Endothelial cell of umbilical vein (primary cell): Measurements from ENCODE around the gene ZMYND11. TPM values are rescaled to one million over a fixed set of nuclear protein-coding genes. Genes with fewer than 3 reads are reported as not detected.

ENCODE experiments used
- BruUV-seq: library from RNA; stranded (reverse); fragments of 400-500 nt; replicated peaks from 2 replicates; lab custom pipeline; 2021; lab: Mats Ljungman, UMichigan
- CTCF ChIA-PET: fragments of 300-600, 350-600 bp; sonication (Branson Sonifier 250); formaldehyde crosslinking; loops from one replicate; lab custom pipeline; 2021; ENCODE audit warnings: antibody characterized with exemption, inconsistent platforms; lab: Charles Lee
- POLR2A ChIA-PET: fragments of 300-600, 350-600 bp; sonication (Branson Sonifier 250); formaldehyde crosslinking; loops from one replicate; lab custom pipeline; 2021; ENCODE audit warnings: antibody characterized with exemption, inconsistent platforms; lab: Charles Lee
- DNase-seq: peaks from one replicate; pipeline ENCODE4 v3.0.0-alpha.2; 2011; ENCODE audit warnings: low read depth, low spot score
- FAIRE-seq: peaks from 2 replicates; lab custom pipeline; 2011; peaks lifted over from hg19 to GRCh38; lab: Jason Lieb, UNC
- H2AFZ ChIP-seq: 2 replicates; pipeline ENCODE4 v1.6.0; 2012; ENCODE audit warnings: low read depth, low read length, control low read depth, inconsistent platforms
- H3K27ac ChIP-seq: 2 replicates; pipeline ENCODE4 v1.5.1; 2011; ENCODE audit warnings: low read depth, mild to moderate bottlenecking, control low read depth, low read length, moderate library complexity; ENCODE audit not compliant: insufficient read depth
- H3K27me3 ChIP-seq, 2 experiments: 2 replicates each; pipeline versions ENCODE4 v1.6.0 to v1.6.1; 2011; ENCODE audit warnings: low read length in 2 of 2, mixed read lengths in 1 of 2; ENCODE audit not compliant: control insufficient read depth in 2 of 2, insufficient read depth in 2 of 2
- H3K36me3 ChIP-seq, 2 experiments: 2 replicates in 1 of 2; 3 replicates in 1 of 2; pipeline ENCODE4 v1.5.1; 2011; ENCODE audit warnings: low read length in 2 of 2, mild to moderate bottlenecking in 1 of 2, moderate library complexity in 1 of 2; ENCODE audit not compliant: control insufficient read depth in 2 of 2, insufficient read depth in 2 of 2; ENCODE audit errors: extremely low read depth in 1 of 2
- H3K4me1 ChIP-seq: 3 replicates; pipeline ENCODE4 v1.5.1; 2011; ENCODE audit warnings: mild to moderate bottlenecking, low read length; ENCODE audit not compliant: control insufficient read depth, insufficient read depth; ENCODE audit errors: extremely low read depth
- H3K4me2 ChIP-seq: 2 replicates; pipeline ENCODE4 v1.6.1; 2011; ENCODE audit warnings: low read length, control low read depth, mixed read lengths; ENCODE audit not compliant: insufficient read depth
- H3K4me3 ChIP-seq, 3 experiments: fragments of 200-600 bp in 1 of 3; sonication (generic), shearing (Covaris generic) in 1 of 3; replicated peaks in 1 of 3; 2 replicates each; pipeline ENCODE4 v1.5.1; 2011 to 2016; ENCODE audit warnings: control low read depth in 3 of 3, low read length in 3 of 3, mild to moderate bottlenecking in 2 of 3, inconsistent platforms in 1 of 3, low read depth in 1 of 3, moderate library complexity in 1 of 3; ENCODE audit not compliant: insufficient read depth in 1 of 3
- H3K79me2 ChIP-seq: 2 replicates; pipeline ENCODE4 v1.6.0; 2012; ENCODE audit warnings: low read length, inconsistent platforms; ENCODE audit not compliant: control insufficient read depth, insufficient read depth
- H3K9ac ChIP-seq: replicated peaks from 2 replicates; pipeline ENCODE3; 2011; ENCODE audit warnings: low read length, control low read depth; ENCODE audit not compliant: insufficient read depth; ENCODE audit errors: extremely low read depth
- H3K9me1 ChIP-seq: replicated peaks from 3 replicates; pipeline ENCODE4 v1.6.0; 2011; ENCODE audit warnings: mild to moderate bottlenecking, low read length; ENCODE audit not compliant: control insufficient read depth, insufficient read depth; ENCODE audit errors: extremely low read depth
- H3K9me3 ChIP-seq: replicated peaks from 2 replicates; pipeline ENCODE4 v1.5.1; 2012; ENCODE audit warnings: low read length, inconsistent platforms; ENCODE audit not compliant: control insufficient read depth, insufficient read depth
- H4K20me1 ChIP-seq: replicated peaks from 2 replicates; pipeline ENCODE3; 2011; ENCODE audit warnings: mild to moderate bottlenecking, low read length; ENCODE audit not compliant: control insufficient read depth, insufficient read depth; ENCODE audit errors: extremely low read depth
- EZH2 ChIP-seq: IDR thresholded peaks from 2 replicates; pipeline ENCODE4 v1.6.1; 2012; ENCODE audit warnings: borderline replicate concordance, low read depth, mild to moderate bottlenecking, moderate library complexity, low read length, inconsistent platforms; ENCODE audit not compliant: severe bottlenecking
- FOS ChIP-seq: IDR thresholded peaks from 2 replicates; pipeline ENCODE4 v1.6.1; 2011; ENCODE audit warnings: mild to moderate bottlenecking, low read length, moderate library complexity, borderline replicate concordance; ENCODE audit not compliant: insufficient read depth
- GATA2 ChIP-seq: IDR thresholded peaks from 2 replicates; pipeline ENCODE4 v1.7.0; 2011; ENCODE audit warnings: low read depth, mild to moderate bottlenecking, moderate library complexity, mixed read lengths, low read length; ENCODE audit not compliant: insufficient read length, insufficient read depth
- JUN ChIP-seq: IDR thresholded peaks from 2 replicates; pipeline ENCODE4 v1.6.1; 2011; ENCODE audit warnings: borderline replicate concordance, low read depth; ENCODE audit not compliant: insufficient read length, insufficient read depth
- MYC ChIP-seq: IDR thresholded peaks from one replicate; pipeline ENCODE4 v1.6.1; 2011; ENCODE audit warnings: mild to moderate bottlenecking, low read depth, low read length
- POLR2A ChIP-seq: IDR thresholded peaks from 2 replicates; pipeline ENCODE4 v1.6.1; 2012; ENCODE audit warnings: low read depth, mild to moderate bottlenecking, control low read depth, low read length
- dilution Hi-C: fragments of 300-500 bp; cut with MboI; formaldehyde crosslinking; loops from one replicate; pipeline ENCODE4 v1.15.0; 2019; ENCODE audit warnings: low sequenced_read_pairs; ENCODE audit not compliant: extremely low pct_ligation_motif_present
- intact Hi-C: fragments of 100-400 bp; cut with micrococcal nuclease; formaldehyde crosslinking; loops from one replicate; pipeline ENCODE4 v1.10.0; 2022
- polyA plus RNA-seq, 4 experiments: library from polyadenylated mRNA; depleted of rRNA in 3 of 4; stranded (reverse) in 3 of 4; unstranded in 1 of 4; fragments of >200 nt; gene quantifications; 2 replicates each; pipeline versions ENCODE4 v1.2.1 to v1.2.3, GENCODE V29; 2011 to 2012; ENCODE audit warnings: missing spikeins in 1 of 4
- total RNA-seq: library from RNA; stranded (reverse); gene quantifications from 2 replicates; pipeline ENCODE4 v1.2.3, GENCODE V29; 2021
- TF ChIP-seq, protein P1 (sequence below), 2 donors: IDR thresholded peaks; 1 replicate in 1 of 2; 2 replicates in 1 of 2; pipeline ENCODE4 v1.5.1; 2011; ENCODE audit warnings: low read length in 2 of 2, mild to moderate bottlenecking in 2 of 2, moderate library complexity in 2 of 2, control low read depth in 1 of 2, inconsistent platforms in 1 of 2, low read depth in 1 of 2; ENCODE audit not compliant: insufficient read depth in 1 of 2; ENCODE audit errors: extremely low read depth in 1 of 2

The ZMYND11 gene
- total and polyA plus RNA-seq, 2 donors (not counting 3 experiments of a cell fraction or from before 2014, with no cell fraction given) = 17.0 to 56.0 TPM

DNA sequence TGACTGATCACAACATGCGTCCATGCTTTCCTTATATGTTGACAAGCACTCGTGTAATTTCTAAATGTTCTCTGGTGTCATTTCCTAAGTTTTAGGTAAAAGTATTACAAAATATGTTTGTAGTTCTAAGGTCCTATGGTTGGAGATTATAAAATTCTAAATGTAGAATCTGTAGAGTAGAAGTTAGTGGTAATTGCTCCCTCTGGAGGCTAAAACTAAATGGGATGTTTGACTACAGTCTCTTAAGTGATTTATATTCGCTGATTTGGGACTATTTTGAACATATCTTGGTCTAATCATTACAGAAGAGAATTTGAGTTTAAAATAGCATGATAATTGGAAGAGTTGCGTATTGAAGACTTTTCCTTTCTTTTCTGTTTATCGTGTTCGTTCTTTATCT lies 74.1 kb downstream of the ZMYND11 start:
- CTCF ChIA-PET = interaction anchor here (0.8 kb wide), 1 partner anchor 73 kb away, joined by 3 read pairs; no protein-coding TSS in a partner anchor
- peak; percentile 40 for DNase-seq
- dilution Hi-C loops = no loop called here

More for the DNA sequence above, 74.1 kb downstream of the ZMYND11 start:
- Histone ChIP-seq H3K4me1 (no peaks in the 10 kb centered on the region), H3K4me3 (no peak overlapping the region), H3K9me3 (no peaks in the 10 kb centered on the region), H3K27me3 (no peaks in the 10 kb centered on the region), H3K36me3 (no peaks in the 10 kb centered on the region), H4K20me1 (no peaks in the 10 kb centered on the region), H3K9ac (no peak overlapping the region), H3K27ac (no peak overlapping the region), H3K9me1 (no peaks in the 10 kb centered on the region), H2AFZ (no peak overlapping the region), H3K4me2 (no peak overlapping the region), H3K79me2 (peaks cover 6% of the 10 kb centered on the region)
- intact Hi-C loops = loop anchor here (1.0 kb wide), 1 partner anchor 31 kb away; no protein-coding TSS in a partner anchor
- POLR2A ChIA-PET = no interaction called here
- TF ChIP-seq EZH2 (no peak), JUN (no peak), GATA2 (no peak), POLR2A (no peak), MYC (no peak), FOS (no peak)
- TF ChIP-seq, protein P1, sequence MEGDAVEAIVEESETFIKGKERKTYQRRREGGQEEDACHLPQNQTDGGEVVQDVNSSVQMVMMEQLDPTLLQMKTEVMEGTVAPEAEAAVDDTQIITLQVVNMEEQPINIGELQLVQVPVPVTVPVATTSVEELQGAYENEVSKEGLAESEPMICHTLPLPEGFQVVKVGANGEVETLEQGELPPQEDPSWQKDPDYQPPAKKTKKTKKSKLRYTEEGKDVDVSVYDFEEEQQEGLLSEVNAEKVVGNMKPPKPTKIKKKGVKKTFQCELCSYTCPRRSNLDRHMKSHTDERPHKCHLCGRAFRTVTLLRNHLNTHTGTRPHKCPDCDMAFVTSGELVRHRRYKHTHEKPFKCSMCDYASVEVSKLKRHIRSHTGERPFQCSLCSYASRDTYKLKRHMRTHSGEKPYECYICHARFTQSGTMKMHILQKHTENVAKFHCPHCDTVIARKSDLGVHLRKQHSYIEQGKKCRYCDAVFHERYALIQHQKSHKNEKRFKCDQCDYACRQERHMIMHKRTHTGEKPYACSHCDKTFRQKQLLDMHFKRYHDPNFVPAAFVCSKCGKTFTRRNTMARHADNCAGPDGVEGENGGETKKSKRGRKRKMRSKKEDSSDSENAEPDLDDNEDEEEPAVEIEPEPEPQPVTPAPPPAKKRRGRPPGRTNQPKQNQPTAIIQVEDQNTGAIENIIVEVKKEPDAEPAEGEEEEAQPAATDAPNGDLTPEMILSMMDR (IDR thresholded peaks at IDR 0.05; ENCODE audit: extremely low read depth in 1 of 2, insufficient read depth in 1 of 2, low read depth in 1 of 2, low read length in 2 of 2) = peak; percentile 7 to 17
- FAIRE-seq = peak; percentile 24
- BruUV-seq = no TSS peak
